NT2/D1 (cell line): ENCODE measurements around the gene UCKL1.

Experiments
- SUZ12 ChIP-seq: IDR thresholded peaks from 2 replicates; pipeline ENCODE4 v1.6.1; 2011; ENCODE audit not compliant: insufficient read length, insufficient read depth; ENCODE audit errors: extremely low read depth
- YY1 ChIP-seq: IDR thresholded peaks from 2 replicates; pipeline ENCODE4 v1.6.1; 2011; ENCODE audit not compliant: insufficient read length, insufficient read depth
- ZNF274 ChIP-seq: IDR thresholded peaks from 2 replicates; pipeline ENCODE4 v1.6.1; 2011; ENCODE audit warnings: mild to moderate bottlenecking, low read depth, low read length

DNA sequence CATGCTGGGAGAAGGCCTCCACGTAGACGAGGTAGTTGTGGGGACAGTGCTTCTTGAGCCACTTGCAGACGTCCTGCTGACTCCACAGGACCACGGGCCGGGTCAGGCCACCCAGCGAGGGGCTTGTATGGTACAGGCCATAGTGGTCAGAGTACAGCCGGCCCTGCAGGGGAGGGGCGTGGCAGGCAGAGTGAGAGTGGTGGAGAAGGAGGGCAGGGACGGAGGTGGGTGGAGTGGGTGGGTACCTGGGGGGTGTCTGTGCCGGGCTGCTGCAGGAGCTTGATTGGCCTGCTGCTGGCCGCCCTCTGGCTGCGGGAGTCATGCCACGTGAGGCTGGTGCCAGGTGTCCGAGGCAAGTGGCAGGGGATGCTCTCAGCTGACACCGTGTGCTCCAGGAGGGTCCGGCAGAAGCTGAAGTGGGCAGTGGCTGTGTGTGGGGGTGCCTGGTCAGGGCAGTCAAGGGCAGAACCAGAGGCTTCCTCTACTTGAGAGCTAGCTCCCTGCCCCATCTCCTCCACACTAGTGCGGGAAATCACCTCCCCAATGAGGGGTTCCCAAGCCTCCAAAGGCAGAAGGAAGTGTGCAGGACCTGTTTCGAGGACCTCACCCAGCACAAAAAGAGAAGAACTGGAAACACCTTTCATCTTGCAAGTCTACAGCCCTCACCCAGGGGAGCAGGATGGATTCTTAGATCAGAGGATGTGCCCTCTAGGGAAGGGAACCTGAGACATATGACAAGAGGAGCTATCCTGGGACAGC, 20.9 kb upstream of the UCKL1 start:
- TF ChIP-seq ZNF274 = no peak
- no peak for TF ChIP-seq SUZ12
- TF ChIP-seq YY1 = no peak
